ENCODE measurements around the gene CATSPERZ. TPM values are rescaled to one million over a fixed set of nuclear protein-coding genes. Genes with fewer than 3 reads are reported as not detected.

The CATSPERZ gene
- total RNA-seq = not detected
- long read RNA-seq = 0 reads

GRCh38 chr11:64299847-64300648 is at the start of gene CATSPERZ:
Gene CATSPERZ (plus strand): TSS chr11:64300358. CDS start chr11:64300411, 53 bp downstream.
- ATAC-seq (no peak), DNase-seq (peak; percentile 38)
- intact Hi-C loops (cut with micrococcal nuclease) = no loop called here

GRCh38 chr11:64250415-64251015 is 49.6 kb upstream of the CATSPERZ start:
- intact Hi-C loops (cut with micrococcal nuclease) = no loop called here
- DNase-seq (no peak), ATAC-seq (no peak)

GRCh38 chr11:64251016-64251752 is 49.0 kb upstream of the CATSPERZ start, which contains the start of gene PLCB3:
Gene PLCB3 (plus strand): TSS chr11:64251530. CDS start chr11:64251650, 120 bp downstream.
- DNase-seq (peak; percentile 79), ATAC-seq (peak; percentile 60)
- intact Hi-C loops (cut with micrococcal nuclease) = no loop called here

GRCh38 chr11:64251753-64252002 is 48.5 kb upstream of the CATSPERZ start:
- ATAC-seq = no peak
- DNase-seq = no peak
- intact Hi-C loops (cut with micrococcal nuclease) = no loop called here

GRCh38 chr11:64252003-64252872 is 47.9 kb upstream of the CATSPERZ start:
- DNase-seq (peak; percentile 68), ATAC-seq (peak; percentile 17)
- intact Hi-C loops (cut with micrococcal nuclease) = no loop called here

- ATAC-seq (no peak), DNase-seq (no peak)
- intact Hi-C loops (cut with micrococcal nuclease) = no loop called here
Observed at GRCh38 chr11:64253043-64253442, 47.1 kb upstream of the CATSPERZ start.

- ATAC-seq (peak; percentile 25), DNase-seq (peak; percentile 67)
Observed at GRCh38 chr11:64253481-64253880, 46.7 kb upstream of the CATSPERZ start.

GRCh38 chr11:64254326-64254725 is 45.8 kb upstream of the CATSPERZ start:
- DNase-seq (no peak), ATAC-seq (no peak)
- intact Hi-C loops (cut with micrococcal nuclease) = no loop called here

More at GRCh38 chr11:64253481-64253880, 46.7 kb upstream of the CATSPERZ start:
- intact Hi-C loops (cut with micrococcal nuclease) = no loop called here

GRCh38 chr11:64255135-64256128 is 44.7 kb upstream of the CATSPERZ start:
- ATAC-seq = no peak
- no peak for DNase-seq
- intact Hi-C loops (cut with micrococcal nuclease) = no loop called here

- ATAC-seq (no peak), DNase-seq (no peak)
- intact Hi-C loops (cut with micrococcal nuclease) = no loop called here
Observed at GRCh38 chr11:64256300-64256699, 43.9 kb upstream of the CATSPERZ start.

- ATAC-seq = no peak
- intact Hi-C loops (cut with micrococcal nuclease) = no loop called here
- no peak for DNase-seq
Observed at GRCh38 chr11:64258356-64258755, 41.8 kb upstream of the CATSPERZ start.

GRCh38 chr11:64258946-64259532 is 41.1 kb upstream of the CATSPERZ start:
- DNase-seq = no peak
- intact Hi-C loops (cut with micrococcal nuclease) = no loop called here
- no peak for ATAC-seq

GRCh38 chr11:64259533-64260067 is 40.6 kb upstream of the CATSPERZ start:
- no peak for ATAC-seq
- intact Hi-C loops (cut with micrococcal nuclease) = no loop called here

GRCh38 chr11:64260147-64260708 is 39.9 kb upstream of the CATSPERZ start:
- ATAC-seq (no peak), DNase-seq (no peak)
- intact Hi-C loops (cut with micrococcal nuclease) = no loop called here

More at GRCh38 chr11:64259533-64260067, 40.6 kb upstream of the CATSPERZ start:
- no peak for DNase-seq

GRCh38 chr11:64261556-64262080 is 38.5 kb upstream of the CATSPERZ start:
- no peak for DNase-seq
- intact Hi-C loops (cut with micrococcal nuclease) = no loop called here
- ATAC-seq = no peak

GRCh38 chr11:64262271-64263002 is 37.7 kb upstream of the CATSPERZ start:
- no peak for DNase-seq
- no peak for ATAC-seq
- intact Hi-C loops (cut with micrococcal nuclease) = no loop called here
